Mesothelial cell of epicardium (in vitro differentiated cells): ENCODE measurements around the gene WDR31. TPM values are rescaled to one million over a fixed set of nuclear protein-coding genes. Genes with fewer than 3 reads are reported as not detected.

Source experiments
- DNase-seq, 2 experiments: peaks; one replicate each; pipeline ENCODE4 v3.0.0; 2021; ENCODE audit warnings: low spot score in 2 of 2; ENCODE audit not compliant: unreplicated experiment in 2 of 2
- H3K27ac Mint-ChIP-seq: 2 replicates; pipeline ENCODE4 v1.8.0; 2021; ENCODE audit warnings: mixed read lengths
- H3K27me3 Mint-ChIP-seq: 2 replicates; pipeline ENCODE4 v1.8.0; 2021; ENCODE audit warnings: low read depth, mixed read lengths
- H3K36me3 Mint-ChIP-seq: 2 replicates; pipeline ENCODE4 v1.8.0; 2021; ENCODE audit warnings: mixed read lengths
- H3K4me1 Mint-ChIP-seq: 2 replicates; pipeline ENCODE4 v1.8.0; 2021; ENCODE audit warnings: mixed read lengths
- H3K4me3 Mint-ChIP-seq: 2 replicates; pipeline ENCODE4 v1.8.0; 2021; ENCODE audit warnings: mild to moderate bottlenecking, moderate library complexity, mixed read lengths
- H3K9me3 Mint-ChIP-seq: 2 replicates; pipeline ENCODE4 v1.8.0; 2021; ENCODE audit warnings: mixed read lengths
- CTCF ChIP-seq: fragments of 200-600 bp; sonication (generic); IDR thresholded peaks from one replicate; pipeline ENCODE4 v1.5.0; 2021; ENCODE audit warnings: antibody characterized with exemption; ENCODE audit not compliant: unreplicated experiment
- total RNA-seq: library from RNA; stranded (reverse); gene quantifications from 3 replicates; pipeline ENCODE4 v1.2.1, GENCODE V29; 2021

WDR31 gene
- total RNA-seq, 1 donor from 2014 or later = 4.5 TPM

GRCh38 chr9:113341712-113342410 lies 1.8 kb upstream of the WDR31 start:
- Mint-ChIP-seq H3K27ac (peak overlapping the region; percentile 84), H3K4me3 (peak overlapping the region; percentile 79), H3K36me3 (no peaks in the 10 kb centered on the region), H3K4me1 (peaks cover 30% of the 10 kb centered on the region), H3K9me3 (no peaks in the 10 kb centered on the region), H3K27me3 (no peaks in the 10 kb centered on the region)
- no peak for TF ChIP-seq CTCF
- no peak for DNase-seq

GRCh38 chr9:113337714-113338113 lies 2.4 kb downstream of the WDR31 start:
- H3K4me3 Mint-ChIP-seq = no peak overlapping the region
- H3K27ac Mint-ChIP-seq = no peak overlapping the region
- no peak for DNase-seq
- H3K36me3 Mint-ChIP-seq = no peaks in the 10 kb centered on the region
- H3K4me1 Mint-ChIP-seq = peaks cover 17% of the 10 kb centered on the region
- no peaks in the 10 kb centered on the region for H3K27me3 Mint-ChIP-seq
- no peak for TF ChIP-seq CTCF
- H3K9me3 Mint-ChIP-seq = no peaks in the 10 kb centered on the region

DNA sequence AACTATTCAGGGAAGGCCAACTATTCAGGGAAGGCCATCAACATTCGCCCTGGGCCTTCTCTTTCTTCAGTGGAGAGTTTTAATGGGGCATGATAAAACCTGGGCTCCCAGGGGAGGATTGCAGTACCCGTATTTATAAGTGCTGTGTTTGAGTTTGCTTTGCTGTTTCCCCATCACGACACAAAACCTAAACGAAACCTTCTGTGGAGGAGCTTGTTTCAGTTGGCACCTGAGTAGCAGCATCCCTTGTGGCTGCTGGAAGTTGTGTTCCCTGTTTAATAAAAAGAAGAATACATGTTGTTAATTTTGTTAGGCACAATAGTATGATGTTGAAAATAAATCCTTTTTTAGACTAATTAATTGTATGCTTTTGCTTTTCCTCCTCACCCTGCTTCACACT lies 8.3 kb downstream of the WDR31 start:
- H3K27ac Mint-ChIP-seq = no peak overlapping the region
- TF ChIP-seq CTCF = no peak
- H3K4me3 Mint-ChIP-seq = no peak overlapping the region
- H3K36me3 Mint-ChIP-seq = peaks cover 4% of the 10 kb centered on the region
- peaks cover 4% of the 10 kb centered on the region for H3K9me3 Mint-ChIP-seq
- no peak for DNase-seq
- H3K4me1 Mint-ChIP-seq = no peaks in the 10 kb centered on the region
- H3K27me3 Mint-ChIP-seq = no peaks in the 10 kb centered on the region

DNA sequence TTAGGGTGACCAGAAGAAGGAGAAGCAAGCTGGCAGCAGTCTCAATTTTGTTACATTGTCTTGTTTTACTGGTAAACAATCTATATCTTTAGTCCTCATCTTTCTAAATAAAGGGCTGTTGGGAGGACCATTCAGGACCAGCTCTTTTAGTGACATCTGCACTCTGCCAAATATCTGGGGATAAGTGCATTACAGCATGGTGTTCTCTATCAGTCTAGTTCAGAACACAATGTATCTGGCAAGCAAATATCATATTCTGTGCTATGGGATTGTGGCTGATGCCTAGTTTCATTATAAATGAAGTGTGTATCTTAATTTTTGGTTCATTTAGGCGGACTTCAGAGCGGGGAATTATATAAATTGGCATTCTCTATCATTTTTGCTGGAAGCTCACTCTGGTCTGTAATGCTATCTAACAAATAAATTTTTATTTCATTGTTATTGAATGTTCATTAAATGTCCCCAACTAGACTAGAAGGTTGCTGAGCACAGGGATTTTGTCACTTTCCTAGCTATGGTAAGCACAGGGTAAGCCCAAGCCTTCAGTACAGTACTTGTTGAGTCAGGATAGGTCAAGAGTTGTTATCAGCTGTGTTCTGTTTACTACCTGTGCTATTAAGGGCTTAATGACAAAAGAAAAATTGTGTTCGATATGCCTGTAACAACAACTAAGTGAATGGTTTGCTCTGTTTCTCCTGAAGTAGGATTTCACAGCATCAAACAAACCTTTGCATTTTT lies 11.9 kb downstream of the WDR31 start:
- no peak for DNase-seq
- Mint-ChIP-seq H3K27me3 (no peaks in the 10 kb centered on the region), H3K27ac (no peak overlapping the region), H3K4me1 (no peaks in the 10 kb centered on the region), H3K9me3 (peaks cover 4% of the 10 kb centered on the region), H3K36me3 (peaks cover 4% of the 10 kb centered on the region), H3K4me3 (no peak overlapping the region)
- no peak for TF ChIP-seq CTCF

GRCh38 chr9:113326230-113326629 lies 13.8 kb downstream of the WDR31 start:
- Mint-ChIP-seq H3K27ac (no peak overlapping the region), H3K36me3 (no peaks in the 10 kb centered on the region), H3K9me3 (no peaks in the 10 kb centered on the region), H3K4me3 (no peak overlapping the region), H3K27me3 (no peaks in the 10 kb centered on the region), H3K4me1 (no peaks in the 10 kb centered on the region)
- no peak for TF ChIP-seq CTCF
- DNase-seq = no peak
